Measurements from ENCODE around the gene STARD13. TPM values are rescaled to one million over a fixed set of nuclear protein-coding genes. Genes with fewer than 3 reads are reported as not detected.

The STARD13 gene
- total RNA-seq, 1 donor from 2014 or later = 61.0 TPM

- Histone ChIP-seq H3K4me1 (peaks cover 32% of the 10 kb centered on the region), H3K9me3 (peaks cover 4% of the 10 kb centered on the region), H3K4me3 (no peak overlapping the region), H3K27ac (no peak overlapping the region), H3K27me3 (ENCODE audit: low read depth) (no peaks in the 10 kb centered on the region), H3K36me3 (no peaks in the 10 kb centered on the region)
- ATAC-seq = no peak
- intact Hi-C loops (cut with DNase I) = no loop called here
- no peak for DNase-seq
- no peak for TF ChIP-seq CTCF (IDR thresholded peaks at IDR 0.05)
These were observed 61.4 kb downstream of the STARD13 start for GRCh38 chr13:33224191-33224590.

- Histone ChIP-seq H3K27me3 (ENCODE audit: low read depth) (no peaks in the 10 kb centered on the region), H3K4me3 (no peak overlapping the region), H3K36me3 (no peaks in the 10 kb centered on the region), H3K27ac (peak overlapping the region; percentile 49), H3K4me1 (peaks cover 34% of the 10 kb centered on the region), H3K9me3 (peaks cover 4% of the 10 kb centered on the region)
- TF ChIP-seq CTCF (IDR thresholded peaks at IDR 0.05) = no peak
- ATAC-seq = no peak
- intact Hi-C loops (cut with DNase I) = no loop called here
- DNase-seq = no peak
These were observed 65.6 kb downstream of the STARD13 start for GRCh38 chr13:33219926-33220325.

- H3K4me1 ChIP-seq = peaks cover 44% of the 10 kb centered on the region
- TF ChIP-seq CTCF (IDR thresholded peaks at IDR 0.05) = no peak
- intact Hi-C loops (cut with DNase I) = no loop called here
- H3K4me3 ChIP-seq = no peak overlapping the region
- ATAC-seq (no peak), DNase-seq (no peak)
- no peaks in the 10 kb centered on the region for H3K27me3 ChIP-seq (ENCODE audit: low read depth)
- peak overlapping the region; percentile 48 for H3K27ac ChIP-seq
- H3K36me3 ChIP-seq = no peaks in the 10 kb centered on the region
- no peaks in the 10 kb centered on the region for H3K9me3 ChIP-seq
These were observed 67.1 kb downstream of the STARD13 start for GRCh38 chr13:33218426-33218825.

GRCh38 chr13:33218020-33218419, 67.5 kb downstream of the STARD13 start:
- no peak for TF ChIP-seq CTCF (IDR thresholded peaks at IDR 0.05)
- H3K36me3 ChIP-seq = no peaks in the 10 kb centered on the region
- no peak overlapping the region for H3K4me3 ChIP-seq
- no peaks in the 10 kb centered on the region for H3K9me3 ChIP-seq
- H3K4me1 ChIP-seq = peaks cover 48% of the 10 kb centered on the region
- DNase-seq = no peak
- intact Hi-C loops (cut with DNase I) = no loop called here
- H3K27ac ChIP-seq = peak overlapping the region; percentile 48
- ATAC-seq = peak; percentile 11 to 45
- no peaks in the 10 kb centered on the region for H3K27me3 ChIP-seq (ENCODE audit: low read depth)

GRCh38 chr13:33217256-33217655, 68.3 kb downstream of the STARD13 start:
- Histone ChIP-seq H3K27ac (no peak overlapping the region), H3K4me1 (peaks cover 49% of the 10 kb centered on the region), H3K4me3 (no peak overlapping the region), H3K9me3 (no peaks in the 10 kb centered on the region), H3K36me3 (no peaks in the 10 kb centered on the region), H3K27me3 (ENCODE audit: low read depth) (no peaks in the 10 kb centered on the region)
- ATAC-seq (peak in 1 of 2 donors; percentile 22), DNase-seq (no peak)
- no peak for TF ChIP-seq CTCF (IDR thresholded peaks at IDR 0.05)
- intact Hi-C loops (cut with DNase I) = no loop called here

- DNase-seq = no peak
- TF ChIP-seq CTCF (IDR thresholded peaks at IDR 0.05) = no peak
- no peaks in the 10 kb centered on the region for H3K36me3 ChIP-seq
- no peaks in the 10 kb centered on the region for H3K9me3 ChIP-seq
- H3K4me1 ChIP-seq = peaks cover 41% of the 10 kb centered on the region
- peak overlapping the region; percentile 65 for H3K27ac ChIP-seq
- H3K27me3 ChIP-seq (ENCODE audit: low read depth) = no peaks in the 10 kb centered on the region
- peak in 1 of 2 donors; percentile 46 for ATAC-seq
- intact Hi-C loops (cut with DNase I) = no loop called here
- no peak overlapping the region for H3K4me3 ChIP-seq
These were observed 71.8 kb downstream of the STARD13 start for GRCh38 chr13:33213797-33214196.

Measured in lower lobe of right lung (tissue), 2 donors.